ENCODE data around the gene NDUFAF7. TPM values are rescaled to one million over a fixed set of nuclear protein-coding genes. Genes with fewer than 3 reads are reported as not detected.
A peak's percentile ranks its signal among the peaks of the same experiment; 100 is the strongest.

Gene NDUFAF7
- total RNA-seq, 1 experiment from 2014 or later, result 103 TPM

- Histone ChIP-seq H4K5ac (ENCODE audit: insufficient read length, low read depth, low read length) (no peak overlapping the region), H2AFZ (ENCODE audit: low read length) (no peak overlapping the region), H3K27me3 (ENCODE audit: insufficient read depth, low read length) (no peaks in the 10 kb centered on the region), H2AK5ac (ENCODE audit: insufficient read length, low read length) (no peak overlapping the region), H3K9me3 (ENCODE audit: control insufficient read depth, low read depth, low read length) (no peaks in the 10 kb centered on the region), H2BK5ac (ENCODE audit: insufficient read length, low read length) (no peak overlapping the region), H3K23ac (ENCODE audit: insufficient read length, low read depth, low read length) (no peak overlapping the region), H3K23me2 (ENCODE audit: insufficient read length, low read depth, low read length, poor library complexity, severe bottlenecking) (no peaks in the 10 kb centered on the region), H3K14ac (ENCODE audit: insufficient read depth, low read length) (no peak overlapping the region), H2BK20ac (ENCODE audit: low read depth, low read length, poor library complexity, severe bottlenecking) (no peak overlapping the region), H3K4me2 (ENCODE audit: insufficient read depth, insufficient read length, low read length) (no peak overlapping the region), H3K4me1 (ENCODE audit: insufficient read depth, low read length) (peaks cover 2% of the 10 kb centered on the region; the same call in 1 of the 2 replicates), H4K20me1 (ENCODE audit: control insufficient read depth, insufficient read depth, insufficient read length) (no peaks in the 10 kb centered on the region), H3K79me1 (ENCODE audit: insufficient read depth, low read depth, low read length, poor library complexity, severe bottlenecking) (no peaks in the 10 kb centered on the region), H2BK15ac (ENCODE audit: low read depth, low read length) (no peak overlapping the region), H3T11ph (ENCODE audit: low read length) (no peak overlapping the region), H3K4ac (ENCODE audit: low read depth, low read length) (no peak overlapping the region), H3K9ac (ENCODE audit: extremely low read depth, insufficient read length, low read length) (no peak overlapping the region), H4K91ac (ENCODE audit: insufficient read length, low read depth, low read length) (no peak overlapping the region), H3K18ac (ENCODE audit: insufficient read length, low read depth, low read length) (no peak overlapping the region), H3K79me2 (ENCODE audit: insufficient read depth, low read length) (no peaks in the 10 kb centered on the region), H4K8ac (replicated peaks; ENCODE audit: insufficient read length, low read depth, low read length) (no peak overlapping the region), H2BK120ac (ENCODE audit: low read depth, low read length, poor library complexity, severe bottlenecking) (no peak overlapping the region), H3K56ac (ENCODE audit: insufficient read length, low read depth, low read length) (no peak overlapping the region), H2BK12ac (ENCODE audit: insufficient read length, low read depth, low read length) (no peak overlapping the region), H3K27ac (ENCODE audit: insufficient read length, low read depth, low read length) (no peak overlapping the region)
- peak; percentile 63 for DNase-seq
- H3K4me3 Mint-ChIP-seq, result no peak overlapping the region
- H3K4me1 Mint-ChIP-seq, result peaks cover 7 to 16% of the 10 kb centered on the region in 2 experiments
- no peaks in the 10 kb centered on the region for H3K27me3 Mint-ChIP-seq (ENCODE audit: low read depth)
- peak overlapping the region in 2 of 3 experiments; percentile 21 to 22; a peak in 2 of 7 replicates for H3K27ac Mint-ChIP-seq
- H3K9me3 Mint-ChIP-seq, result no peaks in the 10 kb centered on the region
- TF ChIP-seq, protein P1, sequence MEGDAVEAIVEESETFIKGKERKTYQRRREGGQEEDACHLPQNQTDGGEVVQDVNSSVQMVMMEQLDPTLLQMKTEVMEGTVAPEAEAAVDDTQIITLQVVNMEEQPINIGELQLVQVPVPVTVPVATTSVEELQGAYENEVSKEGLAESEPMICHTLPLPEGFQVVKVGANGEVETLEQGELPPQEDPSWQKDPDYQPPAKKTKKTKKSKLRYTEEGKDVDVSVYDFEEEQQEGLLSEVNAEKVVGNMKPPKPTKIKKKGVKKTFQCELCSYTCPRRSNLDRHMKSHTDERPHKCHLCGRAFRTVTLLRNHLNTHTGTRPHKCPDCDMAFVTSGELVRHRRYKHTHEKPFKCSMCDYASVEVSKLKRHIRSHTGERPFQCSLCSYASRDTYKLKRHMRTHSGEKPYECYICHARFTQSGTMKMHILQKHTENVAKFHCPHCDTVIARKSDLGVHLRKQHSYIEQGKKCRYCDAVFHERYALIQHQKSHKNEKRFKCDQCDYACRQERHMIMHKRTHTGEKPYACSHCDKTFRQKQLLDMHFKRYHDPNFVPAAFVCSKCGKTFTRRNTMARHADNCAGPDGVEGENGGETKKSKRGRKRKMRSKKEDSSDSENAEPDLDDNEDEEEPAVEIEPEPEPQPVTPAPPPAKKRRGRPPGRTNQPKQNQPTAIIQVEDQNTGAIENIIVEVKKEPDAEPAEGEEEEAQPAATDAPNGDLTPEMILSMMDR (conservative IDR thresholded peaks at IDR 0.05), result no peak
- no CpG with 5 or more reads among the region's 7 CpGs for WGBS (ENCODE audit: extremely low coverage, insufficient read length, low lambda C conversion rate)
- peaks cover 14 to 72% (median 61%) of the 10 kb centered on the region in 3 experiments; a peak in 5 of 7 replicates for H3K36me3 Mint-ChIP-seq (ENCODE audit: insufficient read depth in 1 of 3, low read depth in 3 of 3)
Observed at GRCh38 chr2:37271376-37272067, 40.1 kb downstream of the NDUFAF7 start.

Data from H9 (cell line).